ENCODE measurements around the gene FARS2.

DNA sequence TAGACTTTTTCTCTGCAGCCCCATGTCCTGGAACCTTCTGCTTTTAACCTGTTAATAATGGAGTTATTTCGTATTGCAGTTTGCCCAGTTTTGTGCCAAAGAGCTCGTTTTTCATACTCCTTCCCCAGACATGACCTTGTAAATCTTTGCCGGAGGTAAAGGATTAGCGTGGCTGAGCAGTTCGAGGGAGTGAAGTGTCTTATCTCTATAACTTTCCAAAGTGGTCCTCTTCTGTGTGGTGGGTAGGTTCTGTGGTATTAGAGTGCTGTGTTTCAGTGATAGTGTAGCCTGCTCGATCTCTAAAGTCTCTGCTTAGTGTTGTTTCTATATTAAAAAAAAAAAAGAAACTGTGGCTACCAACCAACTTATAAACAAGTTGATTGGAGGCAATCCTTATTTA, 67.5 kb downstream of the FARS2 start:
- TF ChIP-seq EZH2 (IDR thresholded peaks at IDR 0.05; ENCODE audit: borderline replicate concordance, insufficient read depth, low read length, poor library complexity, severe bottlenecking) (no peak), TAF1 (IDR thresholded peaks at IDR 0.05; ENCODE audit: low read depth) (no peak), POLR2AphosphoS5 (IDR thresholded peaks at IDR 0.05) (no peak)
- TF ChIP-seq, protein P1, sequence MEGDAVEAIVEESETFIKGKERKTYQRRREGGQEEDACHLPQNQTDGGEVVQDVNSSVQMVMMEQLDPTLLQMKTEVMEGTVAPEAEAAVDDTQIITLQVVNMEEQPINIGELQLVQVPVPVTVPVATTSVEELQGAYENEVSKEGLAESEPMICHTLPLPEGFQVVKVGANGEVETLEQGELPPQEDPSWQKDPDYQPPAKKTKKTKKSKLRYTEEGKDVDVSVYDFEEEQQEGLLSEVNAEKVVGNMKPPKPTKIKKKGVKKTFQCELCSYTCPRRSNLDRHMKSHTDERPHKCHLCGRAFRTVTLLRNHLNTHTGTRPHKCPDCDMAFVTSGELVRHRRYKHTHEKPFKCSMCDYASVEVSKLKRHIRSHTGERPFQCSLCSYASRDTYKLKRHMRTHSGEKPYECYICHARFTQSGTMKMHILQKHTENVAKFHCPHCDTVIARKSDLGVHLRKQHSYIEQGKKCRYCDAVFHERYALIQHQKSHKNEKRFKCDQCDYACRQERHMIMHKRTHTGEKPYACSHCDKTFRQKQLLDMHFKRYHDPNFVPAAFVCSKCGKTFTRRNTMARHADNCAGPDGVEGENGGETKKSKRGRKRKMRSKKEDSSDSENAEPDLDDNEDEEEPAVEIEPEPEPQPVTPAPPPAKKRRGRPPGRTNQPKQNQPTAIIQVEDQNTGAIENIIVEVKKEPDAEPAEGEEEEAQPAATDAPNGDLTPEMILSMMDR (IDR thresholded peaks at IDR 0.05; ENCODE audit: poor library complexity, severe bottlenecking) = no peak
